ENCODE results near the gene SPEG.

DNA sequence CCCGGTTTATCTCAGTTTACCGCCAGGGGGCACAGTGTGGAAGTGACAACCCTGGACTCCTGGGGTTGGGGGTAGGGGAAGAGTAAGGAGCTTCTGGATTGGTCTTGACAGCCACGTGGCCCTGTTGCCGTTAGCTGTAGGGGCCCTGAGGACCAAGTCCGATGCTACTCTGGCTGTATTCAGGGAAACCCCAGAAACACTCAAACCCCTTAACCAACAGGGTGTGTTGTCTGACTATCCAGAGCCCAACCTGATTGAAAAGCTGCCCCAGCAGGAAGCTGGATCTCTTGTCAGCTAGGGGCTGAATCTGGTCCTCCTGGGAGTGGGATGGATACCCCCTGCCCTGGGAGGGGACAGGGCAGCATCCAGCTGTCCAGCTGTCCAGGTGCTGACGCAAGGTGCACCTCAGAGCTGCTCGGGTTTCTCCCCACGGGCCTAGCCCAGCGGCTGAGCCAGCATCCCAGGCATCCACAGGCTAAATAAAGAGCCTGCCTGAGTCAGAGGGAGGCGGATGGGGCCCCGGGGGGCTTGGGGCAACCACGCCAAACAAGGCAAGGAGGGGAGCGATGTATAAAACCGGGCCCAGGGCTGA is 61.0 kb downstream of the SPEG start:
- TF ChIP-seq POLR2AphosphoS5 (IDR thresholded peaks at IDR 0.05; ENCODE audit: low read depth, low read length), result no peak
- TF ChIP-seq, protein P1, sequence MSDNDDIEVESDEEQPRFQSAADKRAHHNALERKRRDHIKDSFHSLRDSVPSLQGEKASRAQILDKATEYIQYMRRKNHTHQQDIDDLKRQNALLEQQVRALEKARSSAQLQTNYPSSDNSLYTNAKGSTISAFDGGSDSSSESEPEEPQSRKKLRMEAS (IDR thresholded peaks at IDR 0.05), result peak; percentile 91
- TF ChIP-seq FOSL1 (IDR thresholded peaks at IDR 0.05; ENCODE audit: insufficient read depth, low read depth, low read length), result no peak
- peak; percentile 46 to 67 for TF ChIP-seq RAD21 (IDR thresholded peaks at IDR 0.05 in 1 of 2, conservative IDR thresholded peaks at IDR 0.05 in 1 of 2; ENCODE audit: low read depth in 2 of 2, low read length in 2 of 2)
- TF ChIP-seq YY1 (IDR thresholded peaks at IDR 0.05; ENCODE audit: low read depth, low read length), result no peak
- TF ChIP-seq, protein P2, sequence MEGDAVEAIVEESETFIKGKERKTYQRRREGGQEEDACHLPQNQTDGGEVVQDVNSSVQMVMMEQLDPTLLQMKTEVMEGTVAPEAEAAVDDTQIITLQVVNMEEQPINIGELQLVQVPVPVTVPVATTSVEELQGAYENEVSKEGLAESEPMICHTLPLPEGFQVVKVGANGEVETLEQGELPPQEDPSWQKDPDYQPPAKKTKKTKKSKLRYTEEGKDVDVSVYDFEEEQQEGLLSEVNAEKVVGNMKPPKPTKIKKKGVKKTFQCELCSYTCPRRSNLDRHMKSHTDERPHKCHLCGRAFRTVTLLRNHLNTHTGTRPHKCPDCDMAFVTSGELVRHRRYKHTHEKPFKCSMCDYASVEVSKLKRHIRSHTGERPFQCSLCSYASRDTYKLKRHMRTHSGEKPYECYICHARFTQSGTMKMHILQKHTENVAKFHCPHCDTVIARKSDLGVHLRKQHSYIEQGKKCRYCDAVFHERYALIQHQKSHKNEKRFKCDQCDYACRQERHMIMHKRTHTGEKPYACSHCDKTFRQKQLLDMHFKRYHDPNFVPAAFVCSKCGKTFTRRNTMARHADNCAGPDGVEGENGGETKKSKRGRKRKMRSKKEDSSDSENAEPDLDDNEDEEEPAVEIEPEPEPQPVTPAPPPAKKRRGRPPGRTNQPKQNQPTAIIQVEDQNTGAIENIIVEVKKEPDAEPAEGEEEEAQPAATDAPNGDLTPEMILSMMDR (IDR thresholded peaks at IDR 0.05; ENCODE audit: control extremely low read depth in 1 of 3, insufficient read depth in 1 of 3, low read depth in 1 of 3, low read length in 3 of 3), result peak in 2 of 3 experiments; percentile 75 to 76; a peak in 3 of 4 replicates
- no peak for TF ChIP-seq SP2 (IDR thresholded peaks at IDR 0.05; ENCODE audit: low read length)
- TF ChIP-seq EZH2 (IDR thresholded peaks at IDR 0.05; ENCODE audit: low read depth, low read length, severe bottlenecking), result no peak
